Panc1 (cell line): ENCODE data around the gene VAC14. TPM values are rescaled to one million over a fixed set of nuclear protein-coding genes. Genes with fewer than 3 reads are reported as not detected.

Experiments used
- ATAC-seq: fragments of 200-7000 bp; cut with Tn5 transposase; 2 replicates; pipeline ENCODE4 v1.9.1; 2020; ENCODE audit warnings: mild to moderate bottlenecking, moderate library complexity
- BruUV-seq: library from RNA; stranded (reverse); fragments of 400-500 nt; replicated peaks from 2 replicates; lab custom pipeline; 2021; lab: Mats Ljungman, UMichigan
- CTCF ChIA-PET: fragments of 300-600 bp; sonication (Branson Sonifier 250); formaldehyde crosslinking; loops from one replicate; lab custom pipeline; 2022; ENCODE audit warnings: antibody characterized with exemption; lab: Charles Lee
- POLR2A ChIA-PET: fragments of 300-600 bp; sonication (Branson Sonifier 250); formaldehyde crosslinking; loops from one replicate; lab custom pipeline; 2022; ENCODE audit warnings: antibody characterized with exemption; lab: Charles Lee
- DNase-seq: peaks from one replicate; pipeline ENCODE4 v3.0.0-alpha.2; 2010; ENCODE audit warnings: low read depth, low spot score
- H3K27ac ChIP-seq: 2 replicates; pipeline ENCODE4 v1.5.1; 2011; ENCODE audit warnings: mild to moderate bottlenecking, low read length, inconsistent platforms
- H3K27me3 ChIP-seq: fragments of 200-500 bp; sonication (Bioruptor generic); 2 replicates; pipeline ENCODE4 v1.6.0; 2014; ENCODE audit warnings: low read length, inconsistent platforms; ENCODE audit not compliant: control insufficient read depth, insufficient read depth
- H3K36me3 ChIP-seq: fragments of 200-500 bp; sonication (Bioruptor generic); 2 replicates; pipeline ENCODE4 v1.5.1; 2014; ENCODE audit warnings: inconsistent platforms, mild to moderate bottlenecking, low read length, moderate library complexity; ENCODE audit not compliant: control insufficient read depth, insufficient read depth
- H3K4me1 ChIP-seq: 2 replicates; pipeline ENCODE4 v1.5.1; 2011; ENCODE audit warnings: inconsistent platforms, mild to moderate bottlenecking, low read length, moderate library complexity; ENCODE audit not compliant: control insufficient read depth, insufficient read depth
- H3K4me3 ChIP-seq, 2 experiments: 2 replicates each; pipeline ENCODE4 v1.5.1; 2011 to 2012; ENCODE audit warnings: low read depth in 2 of 2, low read length in 2 of 2, mild to moderate bottlenecking in 2 of 2, inconsistent platforms in 1 of 2, moderate library complexity in 1 of 2
- H3K9me3 ChIP-seq: fragments of 200-500 bp; sonication (Bioruptor generic); 2 replicates; pipeline ENCODE4 v1.5.1; 2014; ENCODE audit warnings: low read depth, mild to moderate bottlenecking, inconsistent platforms, low read length, moderate library complexity; ENCODE audit not compliant: control insufficient read depth, insufficient read depth
- CTCF ChIP-seq: fragments of 450-650 bp; IDR thresholded peaks from 2 replicates; pipeline ENCODE4 v1.5.1; 2017; ENCODE audit warnings: mild to moderate bottlenecking
- POLR2AphosphoS5 ChIP-seq: IDR thresholded peaks from 2 replicates; pipeline ENCODE4 v1.6.1; 2012; ENCODE audit warnings: mild to moderate bottlenecking, low read depth, low read length, moderate library complexity
- SIN3A ChIP-seq: IDR thresholded peaks from 2 replicates; pipeline ENCODE4 v1.6.1; 2012; ENCODE audit warnings: low read depth, mild to moderate bottlenecking, low read length, moderate library complexity, borderline replicate concordance; ENCODE audit not compliant: insufficient read depth
- TCF7L2 ChIP-seq: IDR thresholded peaks from 2 replicates; pipeline ENCODE4 v1.6.1; 2011; ENCODE audit warnings: mild to moderate bottlenecking, low read depth, low read length, inconsistent platforms
- in situ Hi-C: cut with HindIII; loops from 2 replicates; pipeline ENCODE4 v1.10.0; 2016; ENCODE audit warnings: low sequenced_read_pairs, low pct_unique_long_range_greater_than_20kb
- intact Hi-C: fragments of 100-400 bp; cut with micrococcal nuclease; formaldehyde crosslinking; loops from one replicate; pipeline ENCODE4 v1.10.0; 2022; ENCODE audit not compliant: unreplicated experiment
- total RNA-seq: library from RNA; stranded (reverse); gene quantifications from one replicate; pipeline ENCODE4 v1.2.1, GENCODE V29; 2021; ENCODE audit not compliant: unreplicated experiment
- TF ChIP-seq, protein P1 (sequence below), 2 experiments: IDR thresholded peaks; 2 replicates each; pipeline ENCODE4 v1.6.1; 2011 to 2012; ENCODE audit warnings: low read depth in 2 of 2, control low read depth in 1 of 2, low read length in 1 of 2, mild to moderate bottlenecking in 1 of 2, moderate library complexity in 1 of 2; ENCODE audit not compliant: insufficient read depth in 1 of 2

The VAC14 gene
- total RNA-seq, 1 experiment from 2014 or later = 37.9 TPM

DNA sequence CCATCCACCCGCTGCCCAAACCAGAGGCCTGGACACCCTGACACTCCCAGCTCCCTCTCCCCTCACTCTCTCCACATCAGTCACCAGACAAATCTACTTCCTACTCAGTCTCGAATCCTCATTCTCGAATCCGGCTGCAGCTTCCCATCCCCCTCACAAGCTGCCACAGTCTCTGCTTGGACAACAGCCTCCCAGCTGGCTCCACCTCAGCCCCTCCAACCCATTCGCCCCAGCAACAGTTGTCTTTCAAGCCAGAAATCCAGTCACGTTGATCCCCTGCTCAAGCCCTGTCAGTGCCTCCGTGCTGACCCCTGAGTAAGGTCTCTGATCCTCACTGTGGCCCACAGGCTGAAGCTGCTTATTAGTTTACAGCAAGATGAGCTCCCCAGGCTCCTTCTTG is 70.9 kb downstream of the VAC14 start:
- Histone ChIP-seq H3K36me3 (no peaks in the 10 kb centered on the region), H3K4me1 (no peaks in the 10 kb centered on the region), H3K9me3 (no peaks in the 10 kb centered on the region), H3K27ac (no peak overlapping the region), H3K27me3 (no peaks in the 10 kb centered on the region), H3K4me3 (no peak overlapping the region)
- POLR2A ChIA-PET = no interaction called here
- in situ Hi-C loops (no loop called here), intact Hi-C loops (no loop called here)
- TF ChIP-seq CTCF (no peak), POLR2AphosphoS5 (no peak), SIN3A (no peak), TCF7L2 (no peak)
- TF ChIP-seq, protein P1, sequence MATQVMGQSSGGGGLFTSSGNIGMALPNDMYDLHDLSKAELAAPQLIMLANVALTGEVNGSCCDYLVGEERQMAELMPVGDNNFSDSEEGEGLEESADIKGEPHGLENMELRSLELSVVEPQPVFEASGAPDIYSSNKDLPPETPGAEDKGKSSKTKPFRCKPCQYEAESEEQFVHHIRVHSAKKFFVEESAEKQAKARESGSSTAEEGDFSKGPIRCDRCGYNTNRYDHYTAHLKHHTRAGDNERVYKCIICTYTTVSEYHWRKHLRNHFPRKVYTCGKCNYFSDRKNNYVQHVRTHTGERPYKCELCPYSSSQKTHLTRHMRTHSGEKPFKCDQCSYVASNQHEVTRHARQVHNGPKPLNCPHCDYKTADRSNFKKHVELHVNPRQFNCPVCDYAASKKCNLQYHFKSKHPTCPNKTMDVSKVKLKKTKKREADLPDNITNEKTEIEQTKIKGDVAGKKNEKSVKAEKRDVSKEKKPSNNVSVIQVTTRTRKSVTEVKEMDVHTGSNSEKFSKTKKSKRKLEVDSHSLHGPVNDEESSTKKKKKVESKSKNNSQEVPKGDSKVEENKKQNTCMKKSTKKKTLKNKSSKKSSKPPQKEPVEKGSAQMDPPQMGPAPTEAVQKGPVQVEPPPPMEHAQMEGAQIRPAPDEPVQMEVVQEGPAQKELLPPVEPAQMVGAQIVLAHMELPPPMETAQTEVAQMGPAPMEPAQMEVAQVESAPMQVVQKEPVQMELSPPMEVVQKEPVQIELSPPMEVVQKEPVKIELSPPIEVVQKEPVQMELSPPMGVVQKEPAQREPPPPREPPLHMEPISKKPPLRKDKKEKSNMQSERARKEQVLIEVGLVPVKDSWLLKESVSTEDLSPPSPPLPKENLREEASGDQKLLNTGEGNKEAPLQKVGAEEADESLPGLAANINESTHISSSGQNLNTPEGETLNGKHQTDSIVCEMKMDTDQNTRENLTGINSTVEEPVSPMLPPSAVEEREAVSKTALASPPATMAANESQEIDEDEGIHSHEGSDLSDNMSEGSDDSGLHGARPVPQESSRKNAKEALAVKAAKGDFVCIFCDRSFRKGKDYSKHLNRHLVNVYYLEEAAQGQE (IDR thresholded peaks at IDR 0.05; ENCODE audit: insufficient read depth in 1 of 2, low read depth in 2 of 2, low read length in 1 of 2) = no peak
- no TSS peak for BruUV-seq
- CTCF ChIA-PET = no interaction called here
- no peak for ATAC-seq
- DNase-seq = no peak

DNA sequence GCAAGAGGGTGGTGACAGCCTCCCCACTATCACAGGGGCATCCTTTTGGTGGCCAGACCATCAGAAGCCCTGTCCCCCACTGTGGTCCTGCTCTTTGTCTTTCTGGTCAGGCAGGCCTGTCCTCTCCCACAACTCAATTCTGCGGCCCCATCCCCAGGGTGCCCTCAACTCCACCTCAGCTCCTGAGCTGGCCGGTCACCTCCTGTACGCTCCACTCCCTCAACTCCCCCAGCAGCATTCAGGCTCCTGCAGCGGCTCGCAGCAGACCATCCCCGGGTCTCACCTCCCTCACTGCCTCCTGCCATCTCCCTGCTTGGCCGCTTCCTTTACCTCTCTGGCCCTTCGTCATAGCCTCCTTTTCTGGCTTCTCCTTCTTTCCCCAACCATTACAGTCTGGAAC is 71.7 kb downstream of the VAC14 start:
- intact Hi-C loops = no loop called here
- BruUV-seq = no TSS peak
- no peak for DNase-seq
- in situ Hi-C loops = no loop called here
- no peak overlapping the region for H3K27ac ChIP-seq
- POLR2A ChIA-PET = no interaction called here
- TF ChIP-seq CTCF (no peak), POLR2AphosphoS5 (no peak), SIN3A (no peak), TCF7L2 (no peak)
- TF ChIP-seq, protein P1 (IDR thresholded peaks at IDR 0.05; ENCODE audit: insufficient read depth in 1 of 2, low read depth in 2 of 2, low read length in 1 of 2) = no peak
- no peak for ATAC-seq
- H3K4me1 ChIP-seq = no peaks in the 10 kb centered on the region
- H3K36me3 ChIP-seq = no peaks in the 10 kb centered on the region
- H3K27me3 ChIP-seq = no peaks in the 10 kb centered on the region
- no peaks in the 10 kb centered on the region for H3K9me3 ChIP-seq
- CTCF ChIA-PET = no interaction called here
- no peak overlapping the region for H3K4me3 ChIP-seq
